NK-92 (cell line): ENCODE results near the gene SERPINE1.
"Not testable (repeated sequence)": the region's sequence is repeated elsewhere in the genome, so short reads cannot be mapped to it uniquely, and the experiment has no call there.

ENCODE experiments used
- DNase-seq: peaks from one replicate; lab custom pipeline; 2025; ENCODE audit not compliant: unreplicated experiment; lab: John Stamatoyannopoulos, UW

The SERPINE1 gene

DNA sequence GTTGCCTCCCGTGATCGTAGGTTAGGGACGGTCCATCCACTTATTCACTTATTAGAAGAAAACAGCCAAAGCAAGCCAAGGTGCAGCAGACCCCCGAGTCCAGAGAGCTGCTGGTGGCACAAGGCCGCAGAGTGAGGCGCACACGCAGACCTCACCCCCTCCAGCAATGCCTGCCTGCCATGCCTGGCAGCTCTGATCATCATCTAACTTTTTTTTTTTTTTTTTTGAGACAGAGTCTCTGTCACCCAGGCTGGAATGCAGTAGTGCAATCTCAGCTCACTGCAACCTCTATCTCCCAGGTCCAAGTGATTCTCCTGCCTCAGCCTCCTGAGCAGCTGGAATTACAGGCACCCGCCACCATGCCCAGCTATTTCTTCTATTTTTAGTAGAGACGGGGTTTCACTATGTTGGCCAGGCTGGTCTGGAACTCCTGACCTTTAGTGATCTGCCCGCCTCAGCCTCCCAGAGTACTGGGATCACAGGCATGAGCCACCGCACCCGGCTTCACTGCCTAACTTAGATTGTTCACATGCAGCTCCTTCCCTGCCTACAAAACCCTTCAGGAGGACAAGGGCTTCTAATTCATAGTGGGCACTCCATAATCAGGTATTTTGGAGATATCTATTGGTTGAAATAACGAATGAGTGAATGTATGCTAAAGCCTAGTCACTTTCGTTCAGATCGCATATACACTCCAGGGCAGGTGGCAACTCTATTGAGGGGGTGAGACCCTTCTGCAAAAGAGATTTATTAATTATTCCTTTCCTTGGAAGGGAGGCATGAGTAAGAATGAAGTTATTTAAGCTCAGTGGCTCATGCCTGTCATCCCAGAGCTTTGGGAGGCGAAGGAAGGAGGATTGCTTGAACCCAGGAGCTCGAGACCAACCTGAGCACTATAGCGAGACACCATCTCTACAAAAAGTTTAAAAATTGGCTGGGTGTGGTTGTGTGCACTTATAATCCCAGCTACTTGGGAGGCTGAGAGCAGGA lies 25.8 kb upstream of the SERPINE1 start:
- DNase-seq, result no peak

DNA sequence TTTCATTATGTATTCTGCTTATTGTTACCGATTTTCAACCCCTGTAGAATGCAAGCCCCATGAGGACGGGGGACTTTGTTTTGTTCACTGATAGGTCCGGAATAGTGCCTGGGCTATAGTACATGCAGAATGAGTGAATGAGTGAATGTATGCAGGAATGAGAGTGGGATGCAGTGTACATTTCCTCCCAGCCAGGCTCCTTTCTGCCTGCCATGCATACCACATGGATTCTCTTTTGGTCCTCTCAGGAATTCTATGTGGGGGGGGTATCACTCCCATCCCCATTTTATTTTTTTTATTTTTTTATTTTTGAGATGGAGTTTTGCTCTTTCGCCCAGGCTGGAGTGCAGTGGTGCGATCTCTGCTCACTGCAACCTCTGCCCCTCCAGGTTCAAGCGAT lies 24.9 kb upstream of the SERPINE1 start:
- DNase-seq, result no peak

DNA sequence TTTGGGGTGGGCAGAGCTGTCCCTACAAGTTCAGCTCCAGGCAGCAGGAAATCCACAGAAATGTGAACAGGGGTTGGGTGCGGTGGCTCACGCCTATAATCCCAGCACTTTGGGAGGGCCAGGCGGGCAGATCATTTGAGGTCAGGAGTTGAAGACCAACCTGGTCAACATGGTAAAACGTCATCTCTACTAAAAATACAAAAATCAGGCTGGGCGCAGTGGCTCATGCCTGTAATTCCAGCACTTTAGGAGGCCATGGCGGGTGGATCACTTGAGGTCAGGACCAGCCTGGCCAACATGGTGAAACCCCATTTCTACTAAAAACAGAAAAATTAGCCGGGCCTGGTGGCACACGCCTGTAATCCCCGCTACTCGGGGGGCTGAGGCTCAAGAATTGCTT lies 23.2 kb upstream of the SERPINE1 start:
- DNase-seq, result not testable (repeated sequence)

DNA sequence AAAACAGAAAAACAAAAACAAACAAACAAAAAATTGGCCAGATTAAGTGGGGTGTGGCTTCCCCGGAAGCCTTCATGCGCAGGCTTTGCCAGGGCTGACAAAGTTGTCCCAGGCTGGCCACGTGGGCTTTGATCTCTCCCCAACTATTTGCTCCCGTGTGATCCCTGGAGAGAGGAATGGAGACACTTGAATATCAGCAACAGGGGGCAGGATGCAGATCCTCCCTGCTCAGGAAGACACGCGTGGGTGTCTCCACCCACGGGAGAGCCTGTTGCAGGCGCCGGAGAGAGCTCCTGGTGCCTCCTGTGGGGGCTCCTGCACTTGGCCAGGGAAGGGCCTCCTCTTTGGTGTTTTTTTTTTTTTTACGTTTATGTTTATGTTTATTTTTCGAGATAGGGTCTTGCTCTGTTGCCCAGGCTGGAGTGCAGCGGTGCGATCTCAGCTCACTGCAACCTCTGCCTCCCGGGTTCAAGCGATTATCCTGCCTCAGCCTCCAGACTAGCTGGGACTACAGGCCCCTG lies 22.7 kb upstream of the SERPINE1 start:
- no peak for DNase-seq

DNA sequence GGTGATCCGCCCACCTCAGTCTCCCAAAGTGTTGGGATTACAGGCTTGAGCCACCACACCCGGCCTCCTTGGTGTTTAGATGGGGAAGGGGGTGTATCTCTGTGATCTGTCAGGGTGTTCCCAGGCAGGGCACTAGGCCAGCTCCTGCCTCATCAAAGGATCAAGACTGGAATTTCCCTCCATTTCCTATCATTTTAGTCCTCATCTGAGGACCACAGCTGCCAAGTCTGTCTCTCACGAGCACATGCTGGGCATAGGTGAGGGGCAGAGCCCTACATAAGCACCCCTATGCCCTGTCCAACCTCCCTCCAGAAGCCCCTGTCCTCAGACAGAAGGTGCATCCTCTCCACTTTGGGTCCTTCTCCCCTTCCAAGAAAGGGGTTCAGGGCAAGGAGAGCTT lies 22.1 kb upstream of the SERPINE1 start:
- DNase-seq, result no peak

DNA sequence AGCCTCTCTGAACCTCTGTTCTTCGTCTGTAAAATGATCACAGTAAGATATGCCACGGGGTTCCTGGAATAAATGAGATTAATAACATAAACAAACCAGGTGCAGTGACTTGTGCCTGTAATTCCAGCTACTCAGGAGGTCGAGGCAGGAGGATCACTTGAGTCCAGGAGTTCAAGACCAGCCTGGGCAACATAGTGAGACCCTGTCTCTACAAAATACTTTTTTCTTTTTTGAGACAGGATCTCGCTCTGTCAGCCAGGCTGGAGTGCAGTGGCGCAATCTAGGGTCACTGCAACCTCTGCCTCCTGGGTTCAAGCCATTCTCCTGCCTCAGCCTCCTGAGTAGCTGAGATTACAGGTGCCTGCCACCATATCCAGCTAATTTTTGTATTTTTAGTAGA lies 21.7 kb upstream of the SERPINE1 start:
- DNase-seq, result not testable (repeated sequence)

DNA sequence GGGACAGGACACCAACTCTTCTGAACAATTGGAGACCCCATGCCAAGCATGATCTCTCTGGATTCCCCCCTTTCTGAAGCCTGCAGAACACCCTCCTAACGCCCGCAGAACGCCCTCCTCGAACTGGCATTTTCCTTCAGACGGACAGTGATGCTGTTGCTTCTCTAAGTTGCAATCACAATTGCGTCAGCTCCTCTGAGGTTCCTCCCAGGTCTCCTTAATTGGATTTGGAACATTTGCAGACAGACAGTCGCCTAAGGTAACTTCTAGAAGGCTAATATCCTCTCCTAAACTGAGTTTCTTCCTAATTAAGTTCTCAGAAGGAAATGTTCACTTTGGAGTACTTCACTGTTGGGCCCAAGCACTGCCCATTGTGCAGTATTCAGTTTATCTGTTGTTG lies 20.5 kb upstream of the SERPINE1 start:
- DNase-seq, result no peak

DNA sequence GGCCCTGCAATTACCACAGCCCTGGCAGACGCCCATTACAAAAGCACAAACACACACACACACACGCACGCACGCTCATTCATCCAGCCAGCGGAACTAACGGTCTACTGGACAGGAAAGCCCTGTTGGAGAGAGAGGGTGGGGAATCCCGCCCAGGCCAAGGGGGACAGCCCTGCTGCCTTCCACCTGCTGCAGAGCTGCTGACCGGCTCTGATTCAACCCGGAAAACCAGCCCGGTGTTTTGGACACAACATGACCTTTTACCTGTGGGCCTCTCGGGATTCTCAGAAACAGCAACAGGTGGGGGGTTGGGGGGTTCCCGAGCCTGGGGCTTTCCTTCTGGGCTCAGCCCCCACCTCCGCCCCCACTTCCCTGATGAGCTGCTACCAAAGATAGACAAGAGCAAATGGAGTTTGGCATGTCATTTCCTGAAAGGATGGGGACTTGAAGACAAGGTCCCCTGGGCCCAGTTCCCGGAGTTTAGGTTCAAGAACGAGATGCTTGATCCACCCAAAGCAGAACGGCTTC lies 18.5 kb upstream of the SERPINE1 start:
- no peak for DNase-seq

DNA sequence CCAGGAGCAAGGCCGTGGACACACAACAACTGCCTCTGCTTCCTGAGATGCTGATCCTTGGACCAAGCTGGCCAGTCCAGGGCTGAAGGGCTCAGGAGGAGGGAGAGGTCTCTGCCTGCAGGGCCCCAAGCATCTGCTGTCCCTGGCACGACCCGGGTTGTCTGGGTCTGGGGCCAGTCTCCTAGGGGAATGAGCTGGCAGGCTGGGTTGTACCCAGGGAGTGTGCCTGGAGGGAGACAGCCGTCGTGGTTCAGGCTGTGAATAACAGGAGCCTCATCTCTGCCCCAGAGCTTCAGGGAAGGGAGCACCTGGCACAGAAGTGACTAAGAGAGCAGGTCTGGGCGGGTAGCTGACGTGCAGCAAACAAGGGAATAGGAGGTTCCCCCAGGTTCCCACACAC lies 17.9 kb upstream of the SERPINE1 start:
- DNase-seq, result no peak

DNA sequence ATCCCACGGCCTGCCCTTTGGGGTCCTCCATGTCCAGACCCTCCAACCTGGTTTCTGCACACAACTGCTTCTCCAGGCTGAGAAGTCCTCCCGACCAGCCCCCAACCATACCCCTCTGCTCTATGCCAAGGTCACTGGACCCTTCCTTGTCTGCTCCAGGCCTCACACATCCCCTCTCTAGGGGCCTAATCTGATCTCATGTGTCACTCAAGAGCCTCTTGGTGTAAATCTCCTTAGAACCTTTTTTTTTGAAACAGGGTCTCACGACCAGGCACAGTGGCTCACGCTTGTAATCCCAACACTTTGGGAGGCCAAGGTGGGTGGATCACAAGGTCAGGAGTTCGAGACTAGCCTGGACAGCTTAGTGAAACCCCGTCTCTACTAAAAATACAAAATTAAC lies 17.5 kb upstream of the SERPINE1 start:
- DNase-seq, result no peak

DNA sequence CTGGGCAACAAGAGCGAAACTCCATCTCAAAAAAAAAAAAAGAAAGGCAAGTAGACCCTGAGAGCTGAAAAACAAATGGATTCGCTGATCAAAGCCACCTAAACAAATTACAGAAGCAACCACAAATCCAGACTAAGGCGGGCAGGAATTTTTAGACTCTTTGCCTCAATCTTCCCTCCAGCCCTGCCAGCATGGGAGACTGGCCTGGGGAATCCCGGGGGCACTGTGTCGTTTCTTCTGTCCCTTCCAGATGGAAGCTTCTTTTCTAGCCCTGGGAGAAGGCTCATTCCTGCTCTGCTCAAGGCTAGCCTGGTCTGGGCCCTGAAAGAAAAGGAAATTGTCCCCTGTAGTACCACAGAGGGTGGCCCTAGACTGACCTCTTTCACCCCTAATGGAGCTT lies 15.6 kb upstream of the SERPINE1 start:
- no peak for DNase-seq

DNA sequence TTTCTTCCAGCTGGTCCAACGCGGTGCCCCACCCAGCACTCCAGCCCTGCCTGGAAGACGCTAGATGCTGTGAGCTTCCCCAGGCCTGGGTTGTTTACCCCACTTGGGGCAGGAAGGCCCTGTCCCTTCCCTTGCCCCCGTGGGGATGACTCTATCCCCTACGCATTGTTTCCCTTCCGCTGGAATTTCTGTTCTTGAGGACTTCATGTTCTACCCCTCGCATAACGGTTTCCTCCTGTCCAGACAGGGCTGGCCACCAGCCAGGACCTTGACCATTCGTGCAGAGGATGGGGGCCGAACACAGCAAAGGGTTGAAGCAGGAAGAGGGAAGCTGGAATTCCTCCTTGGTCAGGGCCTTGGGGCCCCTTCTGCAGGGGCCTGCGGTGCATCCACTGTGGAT lies 14.7 kb upstream of the SERPINE1 start:
- no peak for DNase-seq

DNA sequence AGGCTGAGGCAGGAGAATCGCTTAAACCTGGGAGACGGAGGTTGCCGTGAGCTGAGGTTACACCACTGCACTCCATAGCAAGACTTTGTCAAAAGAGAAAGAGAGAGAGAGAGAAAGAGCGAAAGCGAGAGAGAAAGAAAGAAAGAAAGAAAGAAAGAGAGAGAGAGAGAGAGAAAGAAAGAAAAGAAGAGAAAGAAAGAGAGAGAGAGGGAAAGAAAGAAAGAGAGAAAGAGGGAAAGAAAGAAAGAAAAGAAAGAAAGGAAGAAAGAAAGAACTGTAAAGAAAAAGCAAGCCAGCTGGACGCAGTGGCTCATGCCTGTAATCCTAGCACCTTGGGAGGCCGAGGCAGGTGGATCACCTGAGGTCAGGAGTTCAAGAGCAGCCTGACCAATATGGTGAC lies 13.8 kb upstream of the SERPINE1 start:
- DNase-seq, result not testable (repeated sequence)

DNA sequence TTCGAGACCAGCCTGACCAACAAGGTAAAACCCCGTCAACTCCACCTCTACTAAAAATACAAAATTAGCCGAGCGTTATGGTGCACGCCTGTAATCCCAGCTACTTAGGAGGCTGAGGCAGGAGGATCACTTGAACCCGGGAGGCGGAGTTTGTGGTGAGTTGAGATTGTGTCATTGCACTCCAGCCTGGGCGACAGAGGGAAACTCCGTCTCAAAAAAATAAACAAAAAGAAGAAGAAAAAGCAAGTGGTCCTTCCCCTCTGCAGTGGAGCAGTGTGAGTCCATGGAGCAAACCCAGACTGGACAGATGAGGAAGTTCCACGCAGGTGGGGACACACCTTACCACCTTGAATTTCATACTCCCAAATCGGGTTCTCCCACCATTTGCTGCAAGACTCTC lies 13.1 kb upstream of the SERPINE1 start:
- no peak for DNase-seq

DNA sequence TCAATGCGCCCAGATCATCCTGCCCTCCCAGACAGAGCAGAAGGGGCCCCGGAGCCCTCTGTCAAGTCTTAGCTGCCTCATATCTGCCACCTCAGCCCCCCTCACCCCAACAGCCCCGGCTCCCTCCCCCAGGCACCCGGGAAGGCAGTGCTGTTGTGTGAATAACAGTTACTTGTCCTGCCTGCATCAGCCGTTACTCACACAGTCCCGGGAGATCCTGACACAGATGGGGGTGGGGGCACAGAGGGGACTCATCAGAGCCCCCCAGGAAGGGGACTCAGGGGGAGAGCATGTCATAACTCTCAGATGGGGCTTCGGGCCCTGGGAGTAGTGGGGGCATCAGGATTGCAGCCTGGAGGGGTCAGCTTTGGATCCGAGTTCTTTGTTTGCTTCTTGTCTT lies 12.4 kb upstream of the SERPINE1 start:
- DNase-seq, result no peak

DNA sequence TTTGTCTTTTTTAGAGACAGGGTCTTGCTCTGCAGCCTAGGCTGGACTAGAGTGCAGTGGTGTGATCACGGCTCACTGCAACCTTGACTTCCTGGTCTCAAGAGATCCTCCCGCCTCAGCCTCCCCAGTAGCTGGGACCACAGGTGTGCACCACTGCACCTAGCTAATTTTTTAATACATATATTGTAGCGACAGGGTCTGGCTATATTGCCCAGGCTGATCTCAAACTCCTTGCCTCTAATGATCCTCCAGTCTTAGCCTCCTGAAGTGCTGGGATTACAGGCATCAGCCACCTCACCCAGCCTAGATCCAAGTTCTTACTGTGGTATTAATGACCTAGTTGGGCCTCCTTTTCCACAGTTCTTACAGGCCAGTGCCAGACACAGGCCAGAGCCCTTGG lies 11.7 kb upstream of the SERPINE1 start:
- no peak for DNase-seq

DNA sequence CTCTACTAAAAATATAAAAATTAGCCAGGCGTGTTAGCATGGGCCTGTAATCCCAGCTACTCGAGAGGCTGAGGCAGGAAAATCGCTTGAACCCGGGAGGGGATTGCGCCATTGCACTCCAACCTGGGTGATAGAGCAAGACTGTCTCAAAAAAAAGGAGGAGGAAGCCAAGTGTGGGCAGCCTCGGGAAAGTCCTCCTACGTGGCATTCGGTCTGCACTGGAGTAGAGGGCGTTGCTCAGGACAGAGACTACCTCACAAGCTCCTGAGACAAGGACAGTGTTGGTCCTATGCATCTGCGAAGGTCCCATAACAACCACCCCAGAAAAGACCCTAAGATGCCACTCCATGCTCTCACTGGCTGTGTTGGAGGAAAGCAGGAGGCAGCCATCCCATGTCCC lies 10.0 kb upstream of the SERPINE1 start:
- DNase-seq, result no peak

DNA sequence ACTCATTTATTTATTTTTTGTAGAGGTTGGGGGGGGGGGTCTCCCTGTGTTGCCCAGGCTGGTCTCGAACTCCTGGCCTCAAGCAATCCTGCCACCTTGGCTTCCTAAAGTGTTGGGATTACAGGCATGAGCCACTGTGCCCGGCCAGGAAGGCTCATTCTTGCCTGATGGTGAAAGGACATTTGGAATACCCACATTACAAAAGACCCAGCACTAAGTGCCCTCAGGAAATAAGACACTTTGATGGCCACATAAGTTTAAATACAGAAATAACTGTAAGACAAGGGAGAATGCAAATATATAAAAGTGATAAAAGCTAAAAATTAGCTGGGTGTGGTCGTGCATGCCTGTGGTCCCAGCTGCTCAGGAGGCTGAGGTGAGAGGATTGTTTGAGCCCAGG lies 8.0 kb upstream of the SERPINE1 start:
- no peak for DNase-seq

DNA sequence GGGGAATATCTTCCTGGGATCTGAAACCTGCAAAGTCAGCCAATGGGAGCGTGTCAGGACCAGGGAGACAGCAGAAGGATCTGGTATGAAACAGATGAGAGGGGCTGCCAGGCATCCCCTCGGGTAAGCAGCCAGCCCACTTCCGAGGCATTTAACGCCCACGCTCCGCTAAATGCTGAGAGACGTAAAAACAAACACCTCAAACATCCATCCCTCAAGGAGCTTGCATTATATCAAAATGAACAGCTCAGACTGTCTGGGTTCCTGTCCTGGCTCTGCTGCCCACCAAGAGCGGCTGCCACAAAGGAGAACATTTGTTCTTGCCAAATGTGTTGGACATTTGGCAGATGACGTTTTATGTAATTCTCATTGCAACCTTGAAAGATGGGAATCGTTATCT lies 7.0 kb upstream of the SERPINE1 start:
- DNase-seq, result no peak

DNA sequence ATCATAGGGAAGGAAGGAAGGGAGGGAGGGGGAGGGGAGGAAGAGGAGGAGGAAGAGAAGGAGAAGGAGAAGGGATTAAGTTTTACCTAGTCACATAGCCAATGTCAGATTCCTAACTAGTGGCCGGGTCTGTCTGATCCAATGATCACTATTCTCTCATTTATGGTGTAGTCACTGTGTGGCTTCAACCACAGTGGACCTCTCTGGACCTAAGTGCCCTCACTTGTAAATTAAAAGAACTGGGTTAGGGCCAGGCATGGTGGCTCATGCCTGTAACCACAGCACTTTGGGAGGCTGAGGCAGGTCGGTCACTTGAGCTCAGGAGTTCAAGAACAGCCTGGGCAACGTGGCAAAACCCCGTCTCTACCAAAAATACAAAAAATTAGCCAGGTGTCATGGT lies 6.6 kb upstream of the SERPINE1 start:
- no peak for DNase-seq

DNA sequence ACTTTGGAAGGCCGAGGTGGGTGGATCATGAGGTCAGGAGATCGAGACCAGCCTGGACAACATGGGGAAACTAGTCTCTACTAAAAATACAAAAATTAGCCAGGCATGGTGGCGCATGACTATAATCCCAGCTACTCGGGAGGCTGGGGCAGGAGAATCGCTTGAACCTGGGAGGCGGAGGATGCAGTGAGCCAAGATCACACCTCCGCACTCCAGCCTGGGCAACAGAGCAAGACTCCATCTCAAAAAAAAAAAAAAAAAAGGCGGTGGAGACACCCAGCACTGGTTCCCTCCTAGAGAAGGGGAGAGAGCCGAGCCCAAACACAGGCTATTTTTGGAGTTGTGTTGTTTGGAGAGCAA lies 5.3 kb upstream of the SERPINE1 start:
- not testable (repeated sequence) for DNase-seq
